Prostate gland (tissue), 2 donors: Measurements from ENCODE around the gene ADAMTS13. TPM values are rescaled to one million over a fixed set of nuclear protein-coding genes. Genes with fewer than 3 reads are reported as not detected.

ENCODE experiments used
- DNase-seq: peaks from one replicate; pipeline ENCODE4 v3.0.0-alpha.2; 2019; ENCODE audit warnings: low spot score
- H3K27ac ChIP-seq, 2 donors: fragments of 200-600 bp; sonication (generic); 2 replicates each; pipeline ENCODE4 v1.5.1; 2017 to 2019
- H3K27me3 ChIP-seq: fragments of 200-600 bp; sonication (generic); replicated peaks from 2 replicates; pipeline ENCODE4 v1.5.1; 2019; ENCODE audit not compliant: insufficient read depth
- H3K36me3 ChIP-seq, 2 donors: fragments of 200-600 bp; sonication (generic); 1 replicate in 1 of 2; 2 replicates in 1 of 2; pipeline versions ENCODE4 v1.5.1 to v1.8.1; 2017 to 2019
- H3K4me1 ChIP-seq: fragments of 200-600 bp; sonication (generic); replicated peaks from 2 replicates; pipeline ENCODE4 v1.5.1; 2019
- H3K4me3 ChIP-seq, 2 donors: fragments of 200-600 bp; sonication (generic); 2 replicates each; pipeline ENCODE4 v1.5.1; 2017 to 2019
- H3K9me3 ChIP-seq: fragments of 200-600 bp; sonication (generic); 2 replicates; pipeline ENCODE4 v1.5.1; 2017
- CTCF ChIP-seq, 4 experiments: fragments of 200-600 bp in 2 of 4; fragments of 450-650 bp in 2 of 4; sonication (generic) in 2 of 4; IDR thresholded peaks; 1 replicate in 3 of 4; 2 replicates in 1 of 4; pipeline ENCODE4 v1.5.1; 2016 to 2019; ENCODE audit warnings: antibody characterized with exemption in 4 of 4, mild to moderate bottlenecking in 2 of 4, moderate library complexity in 2 of 4
- POLR2A ChIP-seq: fragments of 450-650 bp; IDR thresholded peaks from one replicate; pipeline ENCODE4 v1.6.1; 2016; ENCODE audit warnings: antibody characterized with exemption, mild to moderate bottlenecking
- POLR2AphosphoS5 ChIP-seq: sonication (generic); formaldehyde crosslinking; IDR thresholded peaks from one replicate; pipeline ENCODE4 v1.6.1; 2017; ENCODE audit warnings: antibody characterized with exemption
- WGBS: methylation state at CpG from one replicate; pipeline ENCODE4 v1.1.5; 2018; 5-methylcytosine and 5-hydroxymethylcytosine counted together
- intact Hi-C: fragments of 100-400 bp; cut with DNase I; formaldehyde crosslinking; loops from one replicate; pipeline ENCODE4 v1.14.2; 2022
- total RNA-seq, 2 donors: library from RNA; depleted of rRNA; stranded (reverse); fragments of >200 nt; gene quantifications; one replicate each; pipeline ENCODE4 v1.1.0, GENCODE V29; 2016

ADAMTS13 gene
- total RNA-seq, 2 donors from 2014 or later: 2.8 to 8.1 TPM

GRCh38 chr9:133495327-133496293 is 73.4 kb downstream of the ADAMTS13 start:
- no peaks in the 10 kb centered on the region for H3K4me1 ChIP-seq
- intact Hi-C loops: no loop called here
- no peak overlapping the region for H3K4me3 ChIP-seq
- no peaks in the 10 kb centered on the region for H3K9me3 ChIP-seq
- no peak for TF ChIP-seq CTCF (IDR thresholded peaks at IDR 0.05)
- no peak for TF ChIP-seq POLR2AphosphoS5
- TF ChIP-seq POLR2A: no peak
- H3K27me3 ChIP-seq: peaks cover 2% of the 10 kb centered on the region
- WGBS: 94% methylated on average over 24 of the region's 24 CpGs
- no peak overlapping the region for H3K27ac ChIP-seq
- H3K36me3 ChIP-seq: no peaks in the 10 kb centered on the region
- no peak for DNase-seq

GRCh38 chr9:133496861-133497842 is 75.0 kb downstream of the ADAMTS13 start:
- Histone ChIP-seq H3K27ac (no peak overlapping the region), H3K9me3 (no peaks in the 10 kb centered on the region), H3K4me1 (no peaks in the 10 kb centered on the region), H3K36me3 (no peaks in the 10 kb centered on the region), H3K4me3 (no peak overlapping the region), H3K27me3 (peaks cover 2% of the 10 kb centered on the region)
- WGBS: 68% methylated on average over 34 of the region's 35 CpGs
- TF ChIP-seq POLR2AphosphoS5: no peak
- TF ChIP-seq POLR2A: no peak
- TF ChIP-seq CTCF (IDR thresholded peaks at IDR 0.05): no peak
- intact Hi-C loops: no loop called here
- DNase-seq: no peak

- 56% methylated on average over 19 of the region's 19 CpGs for WGBS
- DNase-seq: no peak
- H3K4me3 ChIP-seq: no peak overlapping the region
- intact Hi-C loops: no loop called here
- no peak overlapping the region for H3K27ac ChIP-seq
- no peaks in the 10 kb centered on the region for H3K36me3 ChIP-seq
- H3K27me3 ChIP-seq: peaks cover 2% of the 10 kb centered on the region
- no peaks in the 10 kb centered on the region for H3K4me1 ChIP-seq
- no peaks in the 10 kb centered on the region for H3K9me3 ChIP-seq
- TF ChIP-seq POLR2A: no peak
Measured at GRCh38 chr9:133499132-133499891, 77.1 kb downstream of the ADAMTS13 start.

GRCh38 chr9:133499892-133500270 is 77.7 kb downstream of the ADAMTS13 start:
- TF ChIP-seq POLR2AphosphoS5 (no peak), POLR2A (no peak), CTCF (IDR thresholded peaks at IDR 0.05) (no peak)
- Histone ChIP-seq H3K27ac (no peak overlapping the region), H3K9me3 (no peaks in the 10 kb centered on the region), H3K36me3 (no peaks in the 10 kb centered on the region), H3K4me1 (no peaks in the 10 kb centered on the region), H3K4me3 (no peak overlapping the region), H3K27me3 (peaks cover 2% of the 10 kb centered on the region)
- no peak for DNase-seq
- 75% methylated on average over 9 of the region's 12 CpGs for WGBS
- intact Hi-C loops: no loop called here
